ENCODE results near the gene RIC8A.

- TF ChIP-seq, protein P1, sequence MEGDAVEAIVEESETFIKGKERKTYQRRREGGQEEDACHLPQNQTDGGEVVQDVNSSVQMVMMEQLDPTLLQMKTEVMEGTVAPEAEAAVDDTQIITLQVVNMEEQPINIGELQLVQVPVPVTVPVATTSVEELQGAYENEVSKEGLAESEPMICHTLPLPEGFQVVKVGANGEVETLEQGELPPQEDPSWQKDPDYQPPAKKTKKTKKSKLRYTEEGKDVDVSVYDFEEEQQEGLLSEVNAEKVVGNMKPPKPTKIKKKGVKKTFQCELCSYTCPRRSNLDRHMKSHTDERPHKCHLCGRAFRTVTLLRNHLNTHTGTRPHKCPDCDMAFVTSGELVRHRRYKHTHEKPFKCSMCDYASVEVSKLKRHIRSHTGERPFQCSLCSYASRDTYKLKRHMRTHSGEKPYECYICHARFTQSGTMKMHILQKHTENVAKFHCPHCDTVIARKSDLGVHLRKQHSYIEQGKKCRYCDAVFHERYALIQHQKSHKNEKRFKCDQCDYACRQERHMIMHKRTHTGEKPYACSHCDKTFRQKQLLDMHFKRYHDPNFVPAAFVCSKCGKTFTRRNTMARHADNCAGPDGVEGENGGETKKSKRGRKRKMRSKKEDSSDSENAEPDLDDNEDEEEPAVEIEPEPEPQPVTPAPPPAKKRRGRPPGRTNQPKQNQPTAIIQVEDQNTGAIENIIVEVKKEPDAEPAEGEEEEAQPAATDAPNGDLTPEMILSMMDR (IDR thresholded peaks at IDR 0.05; ENCODE audit: low read depth, low read length) = no peak
- no peak for TF ChIP-seq EZH2phosphoT487 (IDR thresholded peaks at IDR 0.05; ENCODE audit: low read depth)
Observed at GRCh38 chr11:213111-213510, 5.6 kb downstream of the RIC8A start.
